ENCODE results near the gene COX4I2.

DNA sequence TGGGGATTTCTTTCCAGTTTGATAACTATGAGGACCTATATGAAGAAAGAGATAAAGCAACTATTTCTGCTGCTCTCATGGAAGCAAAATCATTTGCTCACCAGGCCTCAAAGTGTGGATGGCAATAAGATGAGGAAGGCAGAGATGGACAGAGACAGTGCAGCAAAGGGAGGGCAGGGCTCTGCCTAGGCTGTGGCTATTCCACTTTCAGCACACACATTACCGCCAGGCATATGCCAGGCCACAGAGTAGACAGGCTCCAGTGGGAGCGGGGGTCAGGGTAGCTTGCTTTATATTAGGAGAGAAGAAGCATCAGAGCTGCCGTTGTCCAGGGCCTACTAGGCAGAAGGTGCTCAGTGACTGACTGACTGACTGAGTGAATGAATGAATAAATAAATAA lies 44.1 kb downstream of the COX4I2 start:
- TF ChIP-seq, protein P1, sequence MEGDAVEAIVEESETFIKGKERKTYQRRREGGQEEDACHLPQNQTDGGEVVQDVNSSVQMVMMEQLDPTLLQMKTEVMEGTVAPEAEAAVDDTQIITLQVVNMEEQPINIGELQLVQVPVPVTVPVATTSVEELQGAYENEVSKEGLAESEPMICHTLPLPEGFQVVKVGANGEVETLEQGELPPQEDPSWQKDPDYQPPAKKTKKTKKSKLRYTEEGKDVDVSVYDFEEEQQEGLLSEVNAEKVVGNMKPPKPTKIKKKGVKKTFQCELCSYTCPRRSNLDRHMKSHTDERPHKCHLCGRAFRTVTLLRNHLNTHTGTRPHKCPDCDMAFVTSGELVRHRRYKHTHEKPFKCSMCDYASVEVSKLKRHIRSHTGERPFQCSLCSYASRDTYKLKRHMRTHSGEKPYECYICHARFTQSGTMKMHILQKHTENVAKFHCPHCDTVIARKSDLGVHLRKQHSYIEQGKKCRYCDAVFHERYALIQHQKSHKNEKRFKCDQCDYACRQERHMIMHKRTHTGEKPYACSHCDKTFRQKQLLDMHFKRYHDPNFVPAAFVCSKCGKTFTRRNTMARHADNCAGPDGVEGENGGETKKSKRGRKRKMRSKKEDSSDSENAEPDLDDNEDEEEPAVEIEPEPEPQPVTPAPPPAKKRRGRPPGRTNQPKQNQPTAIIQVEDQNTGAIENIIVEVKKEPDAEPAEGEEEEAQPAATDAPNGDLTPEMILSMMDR (tag by site-specific recombination; IDR thresholded peaks at IDR 0.05), result no peak
- TF ChIP-seq ZSCAN5A (tag by site-specific recombination; IDR thresholded peaks at IDR 0.05) (no peak), ATF2 (tag by site-specific recombination; IDR thresholded peaks at IDR 0.05; ENCODE audit: low read depth) (no peak), ZNF549 (tag by site-specific recombination; IDR thresholded peaks at IDR 0.05) (no peak), ZNF223 (tag by site-specific recombination; IDR thresholded peaks at IDR 0.05) (no peak), ZFP37 (tag by site-specific recombination; IDR thresholded peaks at IDR 0.05) (no peak), TSHZ1 (tag by site-specific recombination; IDR thresholded peaks at IDR 0.05; ENCODE audit: borderline replicate concordance) (no peak)
- TF ChIP-seq, protein P2, sequence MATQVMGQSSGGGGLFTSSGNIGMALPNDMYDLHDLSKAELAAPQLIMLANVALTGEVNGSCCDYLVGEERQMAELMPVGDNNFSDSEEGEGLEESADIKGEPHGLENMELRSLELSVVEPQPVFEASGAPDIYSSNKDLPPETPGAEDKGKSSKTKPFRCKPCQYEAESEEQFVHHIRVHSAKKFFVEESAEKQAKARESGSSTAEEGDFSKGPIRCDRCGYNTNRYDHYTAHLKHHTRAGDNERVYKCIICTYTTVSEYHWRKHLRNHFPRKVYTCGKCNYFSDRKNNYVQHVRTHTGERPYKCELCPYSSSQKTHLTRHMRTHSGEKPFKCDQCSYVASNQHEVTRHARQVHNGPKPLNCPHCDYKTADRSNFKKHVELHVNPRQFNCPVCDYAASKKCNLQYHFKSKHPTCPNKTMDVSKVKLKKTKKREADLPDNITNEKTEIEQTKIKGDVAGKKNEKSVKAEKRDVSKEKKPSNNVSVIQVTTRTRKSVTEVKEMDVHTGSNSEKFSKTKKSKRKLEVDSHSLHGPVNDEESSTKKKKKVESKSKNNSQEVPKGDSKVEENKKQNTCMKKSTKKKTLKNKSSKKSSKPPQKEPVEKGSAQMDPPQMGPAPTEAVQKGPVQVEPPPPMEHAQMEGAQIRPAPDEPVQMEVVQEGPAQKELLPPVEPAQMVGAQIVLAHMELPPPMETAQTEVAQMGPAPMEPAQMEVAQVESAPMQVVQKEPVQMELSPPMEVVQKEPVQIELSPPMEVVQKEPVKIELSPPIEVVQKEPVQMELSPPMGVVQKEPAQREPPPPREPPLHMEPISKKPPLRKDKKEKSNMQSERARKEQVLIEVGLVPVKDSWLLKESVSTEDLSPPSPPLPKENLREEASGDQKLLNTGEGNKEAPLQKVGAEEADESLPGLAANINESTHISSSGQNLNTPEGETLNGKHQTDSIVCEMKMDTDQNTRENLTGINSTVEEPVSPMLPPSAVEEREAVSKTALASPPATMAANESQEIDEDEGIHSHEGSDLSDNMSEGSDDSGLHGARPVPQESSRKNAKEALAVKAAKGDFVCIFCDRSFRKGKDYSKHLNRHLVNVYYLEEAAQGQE (tag by site-specific recombination; IDR thresholded peaks at IDR 0.05), result no peak
